GM19239 (cell line): ENCODE measurements around the gene COL13A1.
A peak's percentile ranks its signal among the peaks of the same experiment; 100 is the strongest.

ENCODE experiments used
- DNase-seq: peaks from one replicate; pipeline ENCODE4 v3.0.0; 2011; ENCODE audit warnings: low spot score; ENCODE audit not compliant: insufficient read length
- FAIRE-seq: peaks from 2 replicates; lab custom pipeline; 2011; peaks lifted over from hg19 to GRCh38; lab: Jason Lieb, UNC

Gene COL13A1

GRCh38 chr10:69789164-69789576, 12.5 kb upstream of the COL13A1 start:
- DNase-seq = no peak
- no peak for FAIRE-seq

DNA sequence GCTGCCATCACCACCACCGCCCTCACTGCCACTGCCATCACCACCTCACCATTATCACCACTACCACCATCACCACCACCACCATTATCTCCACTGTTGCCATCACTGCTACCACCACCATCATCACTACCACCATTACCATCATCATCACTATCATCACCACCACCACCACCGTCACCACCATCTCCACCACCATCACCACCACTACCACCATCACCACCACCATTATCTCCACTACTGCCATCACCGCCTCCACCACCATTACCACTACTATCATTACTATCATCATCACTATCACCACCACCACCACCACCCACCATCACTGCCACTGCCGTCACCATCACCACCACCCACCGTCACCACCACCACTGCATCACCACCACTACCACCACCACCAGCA, 9.9 kb upstream of the COL13A1 start:
- DNase-seq = no peak
- FAIRE-seq = no peak

DNA sequence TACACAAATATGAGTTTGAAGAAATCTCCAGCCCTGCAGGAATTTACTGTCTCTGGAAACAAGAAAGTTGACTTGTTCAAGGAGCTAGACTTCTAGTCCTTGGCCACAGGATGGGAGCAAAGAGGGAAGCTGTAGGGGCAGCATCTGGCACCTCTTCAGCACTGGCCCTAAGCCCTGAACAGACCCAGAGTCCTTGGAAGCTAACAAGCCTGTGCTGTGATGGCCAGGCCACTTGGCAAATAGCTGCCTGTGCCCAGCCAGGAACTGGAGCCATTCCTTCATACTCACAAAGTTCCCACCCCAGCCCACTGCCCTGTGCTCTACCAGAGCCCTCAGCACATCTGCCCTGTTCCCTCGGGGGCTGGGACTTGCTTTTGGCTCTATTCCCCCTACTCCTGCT, 9.4 kb upstream of the COL13A1 start:
- no peak for DNase-seq
- FAIRE-seq = no peak

DNA sequence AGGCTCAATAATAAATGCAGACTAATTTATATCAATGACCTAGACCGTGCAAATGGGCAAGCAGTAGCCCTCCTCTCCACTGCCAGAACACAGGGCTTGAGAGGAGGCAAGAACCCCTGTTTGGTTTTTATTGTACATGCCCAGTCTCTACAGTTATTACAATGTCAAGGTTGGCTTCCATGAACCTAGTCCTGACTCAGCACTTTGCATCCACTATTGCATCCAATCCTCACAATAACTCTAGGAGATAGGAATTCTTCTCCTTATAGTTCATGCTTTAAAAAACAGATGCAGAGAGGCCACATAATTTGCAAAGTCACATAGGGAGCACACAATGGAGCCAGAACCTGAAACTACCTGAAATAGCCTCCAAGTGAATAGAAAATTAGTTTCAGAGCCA, 7.0 kb upstream of the COL13A1 start:
- FAIRE-seq = no peak

GRCh38 chr10:69795242-69795934, 6.3 kb upstream of the COL13A1 start:
- no peak for DNase-seq
- no peak for FAIRE-seq

More for the DNA sequence above, 7.0 kb upstream of the COL13A1 start:
- no peak for DNase-seq

DNA sequence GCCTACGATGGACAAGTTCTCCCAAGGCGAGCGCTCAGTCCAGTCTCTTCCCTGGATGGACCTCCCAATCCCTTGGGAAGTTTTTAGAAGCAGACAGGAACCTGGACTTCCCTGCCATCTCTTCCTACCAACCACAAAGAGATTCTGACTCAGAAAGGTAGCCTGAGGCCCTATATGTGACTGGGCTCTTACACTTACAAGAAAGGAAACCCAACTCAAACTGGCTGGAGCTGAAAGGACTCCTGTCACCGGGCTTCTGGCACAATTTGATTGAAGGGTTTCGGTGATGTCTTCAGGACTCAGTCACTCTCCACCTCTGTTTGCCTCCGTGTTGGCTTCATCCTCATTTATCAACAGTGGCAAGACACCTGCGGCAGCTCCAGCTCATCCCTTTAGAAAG, 3.7 kb upstream of the COL13A1 start:
- FAIRE-seq = no peak
- no peak for DNase-seq

GRCh38 chr10:69800109-69800508, 1.6 kb upstream of the COL13A1 start:
- DNase-seq = no peak
- peak; percentile 62 for FAIRE-seq

GRCh38 chr10:69800665-69801064, 1.0 kb upstream of the COL13A1 start:
- FAIRE-seq = no peak
- DNase-seq = no peak

DNA sequence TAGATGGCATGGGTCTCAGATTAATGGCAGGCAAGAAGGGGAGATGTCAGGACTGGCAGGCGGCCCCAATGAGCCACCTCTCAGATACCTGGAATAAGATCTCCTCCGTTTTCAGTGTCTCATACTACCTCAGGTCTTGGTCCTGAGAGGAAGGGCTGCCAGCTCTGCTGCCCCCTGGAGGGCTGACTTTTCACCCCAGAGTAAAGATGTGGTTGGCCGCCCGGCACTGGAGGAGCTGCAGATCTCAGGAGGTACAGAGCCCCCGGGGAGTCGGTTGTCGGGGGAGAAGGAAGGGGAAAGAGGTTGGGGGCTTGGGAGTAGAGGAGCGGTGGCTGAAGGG, 642 bp upstream of the COL13A1 start:
- FAIRE-seq (no peak), DNase-seq (peak; percentile 41)

GRCh38 chr10:69802424-69803161, 887 bp downstream of the COL13A1 start:
- FAIRE-seq = no peak

DNA sequence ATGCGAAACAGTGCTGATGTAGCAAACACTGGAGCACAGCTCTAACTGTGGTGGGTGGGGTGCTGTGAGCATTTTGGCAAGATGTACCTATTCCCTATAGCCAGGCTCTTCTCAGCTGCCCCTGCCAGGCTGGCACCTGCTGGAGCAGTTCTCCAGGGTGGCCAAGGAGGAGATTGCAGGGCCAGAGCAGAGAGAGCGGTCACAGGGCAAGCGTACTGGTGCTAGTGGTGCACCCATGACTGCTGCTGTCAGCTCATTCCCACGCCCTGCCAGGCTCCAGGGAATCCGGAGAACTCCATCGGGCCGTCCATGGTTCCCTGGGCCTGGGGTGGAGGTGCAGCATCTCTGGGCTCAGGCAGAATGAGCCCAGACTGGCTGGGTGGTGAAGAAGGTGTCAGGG, 2.1 kb downstream of the COL13A1 start:
- FAIRE-seq = no peak

More at GRCh38 chr10:69802424-69803161, 887 bp downstream of the COL13A1 start:
- no peak for DNase-seq

GRCh38 chr10:69804775-69805174, 3.1 kb downstream of the COL13A1 start:
- no peak for DNase-seq

More for the DNA sequence above, 2.1 kb downstream of the COL13A1 start:
- DNase-seq = no peak

DNA sequence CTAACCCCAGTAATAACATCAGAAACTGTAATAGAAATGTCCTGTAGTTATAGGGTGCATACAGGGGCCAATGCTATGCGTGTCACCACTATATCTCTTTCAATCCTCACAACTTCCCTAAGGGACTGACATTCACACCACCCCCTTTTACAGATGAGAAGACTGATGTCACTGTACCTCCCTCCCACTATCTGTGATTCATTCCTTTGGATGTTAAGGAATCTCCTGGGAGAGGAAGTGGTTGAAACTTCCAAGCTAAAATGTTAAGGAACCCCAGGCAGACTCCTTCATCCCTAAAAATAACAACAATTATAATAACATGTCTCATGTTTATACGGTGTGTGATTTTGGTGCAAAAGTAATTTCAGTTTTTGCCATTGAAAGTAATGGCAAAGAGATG, 5.4 kb downstream of the COL13A1 start:
- no peak for DNase-seq
- no peak for FAIRE-seq

More at GRCh38 chr10:69804775-69805174, 3.1 kb downstream of the COL13A1 start:
- no peak for FAIRE-seq

- FAIRE-seq (no peak), DNase-seq (no peak)
Observed at GRCh38 chr10:69807696-69808095, 6.0 kb downstream of the COL13A1 start.

DNA sequence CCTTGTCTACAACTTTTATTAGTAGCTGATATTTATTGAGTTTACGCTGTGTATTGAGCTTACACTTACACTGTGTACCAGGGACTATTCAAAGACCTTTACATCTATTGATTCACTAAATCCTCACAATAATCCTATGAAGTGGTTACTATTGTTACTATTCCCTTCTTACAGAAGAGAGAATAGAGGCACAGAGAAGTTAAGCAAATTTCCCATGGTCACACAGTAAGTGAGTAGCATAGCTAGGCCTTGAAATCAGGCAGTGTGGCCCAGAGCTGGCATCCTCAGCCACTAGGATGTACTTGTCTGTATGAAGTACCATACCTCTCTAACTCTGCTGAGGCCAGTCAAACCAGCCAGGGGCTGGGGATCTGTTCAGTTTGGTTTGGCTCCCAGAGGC, 7.6 kb downstream of the COL13A1 start:
- FAIRE-seq = no peak
- DNase-seq = no peak

- no peak for DNase-seq
- no peak for FAIRE-seq
Observed at GRCh38 chr10:69810097-69810496, 8.4 kb downstream of the COL13A1 start.

GRCh38 chr10:69810675-69811397, 9.1 kb downstream of the COL13A1 start:
- DNase-seq (no peak), FAIRE-seq (no peak)

- DNase-seq = no peak
- no peak for FAIRE-seq
Observed at GRCh38 chr10:69813632-69814031, 11.9 kb downstream of the COL13A1 start.

DNA sequence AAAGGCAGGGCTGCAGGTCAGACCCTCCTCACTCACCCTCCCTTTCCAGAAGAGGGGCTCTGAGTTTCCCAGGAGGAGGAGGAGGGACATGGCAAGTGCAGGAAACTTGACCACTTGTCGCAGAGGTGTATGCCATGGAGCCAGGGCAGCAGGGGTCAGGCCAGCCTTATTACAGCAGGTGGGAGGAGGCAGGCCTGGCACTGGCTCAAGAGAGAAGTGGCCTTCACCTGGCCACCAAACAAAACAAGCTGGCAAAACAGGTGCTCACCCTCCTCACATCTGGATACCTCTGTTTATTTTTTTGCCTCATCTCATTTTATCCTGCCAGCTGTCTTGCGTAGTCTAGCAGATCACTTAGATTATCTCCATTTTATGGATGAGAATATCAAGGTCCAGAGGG, 12.5 kb downstream of the COL13A1 start:
- FAIRE-seq (no peak), DNase-seq (no peak)

DNA sequence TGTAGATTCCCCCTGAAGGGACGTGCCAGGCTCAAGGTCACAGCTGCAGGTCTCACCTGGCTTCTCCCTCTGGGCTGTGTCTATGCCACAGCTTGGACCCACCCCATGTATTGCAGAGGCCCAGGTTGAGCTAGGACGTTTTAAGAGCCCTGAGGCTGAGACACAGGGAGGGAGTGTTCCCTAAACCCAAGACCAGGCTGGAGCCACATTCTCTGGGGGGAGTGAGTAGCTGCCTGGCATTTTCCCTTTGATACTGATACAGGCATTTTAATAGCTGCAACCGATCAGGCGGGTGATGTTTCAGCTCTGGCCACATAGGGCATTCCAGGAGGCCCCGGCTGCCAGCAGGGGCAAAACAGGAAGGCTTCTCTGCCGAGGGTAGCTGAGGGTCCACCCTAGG, 13.4 kb downstream of the COL13A1 start:
- DNase-seq (no peak), FAIRE-seq (no peak)

DNA sequence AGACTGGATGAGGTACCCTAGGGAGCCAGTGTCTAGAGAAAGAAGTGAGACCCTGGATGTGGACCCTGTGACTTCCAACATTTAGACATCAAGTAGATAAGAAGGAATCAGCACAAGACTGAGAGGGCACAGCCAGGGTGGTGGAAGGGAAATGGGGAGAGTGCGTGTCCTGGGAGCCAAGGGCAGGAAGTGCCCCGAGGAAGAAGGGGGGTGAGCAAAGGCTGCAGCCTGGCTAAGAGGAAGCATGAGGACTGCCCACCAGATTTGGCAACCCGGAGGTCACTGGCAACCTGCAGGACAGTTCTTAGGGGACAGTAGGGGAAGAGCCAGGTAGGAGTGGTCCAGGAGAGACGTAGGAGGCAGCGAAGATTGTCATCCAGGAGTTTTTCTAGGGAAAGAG, 14.8 kb downstream of the COL13A1 start:
- FAIRE-seq = no peak

More for the DNA sequence above, 14.8 kb downstream of the COL13A1 start:
- no peak for DNase-seq
